A673 (cell line): Measurements from ENCODE around the gene BABAM2.

ENCODE experiments used
- CTCF ChIP-seq: fragments of 300-800, 200-600 bp; sonication (generic); conservative IDR thresholded peaks from 2 replicates; pipeline ENCODE4 v1.5.1; 2017; ENCODE audit warnings: low read depth, mild to moderate bottlenecking, antibody characterized with exemption, low read length, moderate library complexity, mixed read lengths
- EZH2 ChIP-seq: fragments of 200-600 bp; sonication (generic); IDR thresholded peaks from 2 replicates; pipeline ENCODE4 v1.6.1; 2017; ENCODE audit warnings: borderline replicate concordance, low read depth, mild to moderate bottlenecking, mixed read lengths, antibody characterized with exemption, low read length; ENCODE audit not compliant: poor library complexity, severe bottlenecking

GRCh38 chr2:28134857-28135256, 244.3 kb downstream of the BABAM2 start:
- no peak for TF ChIP-seq EZH2
- TF ChIP-seq CTCF = no peak
